Measurements from ENCODE around the gene ITGAL.

GRCh38 chr16:30470632-30470995 is 1.9 kb upstream of the ITGAL start:
- TF ChIP-seq CTCF (IDR thresholded peaks at IDR 0.05): no peak
- no peak for TF ChIP-seq POLR2A (IDR thresholded peaks at IDR 0.05)
- no peak for TF ChIP-seq EP300 (IDR thresholded peaks at IDR 0.05; ENCODE audit: low read depth)

Measured in transverse colon (tissue), 3 donors.